DMS153 treated with DMSO at 0.1 percent for 48 hours (cell line): ENCODE results near the gene GNB1.

ENCODE experiments used
- DNase-seq: peaks from one replicate; lab custom pipeline; 2025; ENCODE audit not compliant: unreplicated experiment; lab: John Stamatoyannopoulos, UW

Gene GNB1

GRCh38 chr1:1786836-1787605 is 103.9 kb downstream of the GNB1 start:
- no peak for DNase-seq

- no peak for DNase-seq
These were observed 105.2 kb downstream of the GNB1 start for GRCh38 chr1:1785666-1786065.

GRCh38 chr1:1784933-1785332 is 106.0 kb downstream of the GNB1 start:
- DNase-seq: no peak

GRCh38 chr1:1783320-1783719 is 107.6 kb downstream of the GNB1 start:
- no peak for DNase-seq

GRCh38 chr1:1782399-1783221 is 108.3 kb downstream of the GNB1 start:
- peak; percentile 96 for DNase-seq

GRCh38 chr1:1781526-1781903 is 109.4 kb downstream of the GNB1 start:
- DNase-seq: no peak

- DNase-seq: no peak
These were observed 110.0 kb downstream of the GNB1 start for GRCh38 chr1:1780598-1781525.

GRCh38 chr1:1779691-1780597 is 110.9 kb downstream of the GNB1 start:
- peak; percentile 68 for DNase-seq

GRCh38 chr1:1779320-1779675 is 111.6 kb downstream of the GNB1 start:
- no peak for DNase-seq

GRCh38 chr1:1778663-1779319 is 112.1 kb downstream of the GNB1 start:
- DNase-seq: peak; percentile 65

- peak; percentile 61 for DNase-seq
These were observed 112.8 kb downstream of the GNB1 start, which contains the start of gene NADK for GRCh38 chr1:1777950-1778662. TSS of gene NADK (minus strand) at chr1:1778470. CDS start at chr1:1765406, 13,064 bp downstream.

- DNase-seq: no peak
These were observed 113.3 kb downstream of the GNB1 start for GRCh38 chr1:1777583-1777899.

GRCh38 chr1:1776672-1777582 is 114.0 kb downstream of the GNB1 start:
- DNase-seq: no peak

- no peak for DNase-seq
These were observed 115.3 kb downstream of the GNB1 start for GRCh38 chr1:1775327-1776226.

GRCh38 chr1:1773874-1774273 is 117.0 kb downstream of the GNB1 start:
- DNase-seq: no peak

GRCh38 chr1:1771096-1771495 is 119.8 kb downstream of the GNB1 start:
- DNase-seq: no peak

- DNase-seq: no peak
These were observed 120.8 kb downstream of the GNB1 start for GRCh38 chr1:1770102-1770501.
